HG02678 (cell line): Measurements from ENCODE around the gene DHFR.
"Not testable (repeated sequence)": the region's sequence is repeated elsewhere in the genome, so short reads cannot be mapped to it uniquely, and the experiment has no call there.

Experiments
- ATAC-seq: cut with Tn5 transposase; IDR thresholded peaks from one replicate; pipeline ENCODE4 v1.9.1; 2021; ENCODE audit warnings: mild to moderate bottlenecking, moderate library complexity; ENCODE audit not compliant: unreplicated experiment

The DHFR gene

GRCh38 chr5:80654391-80655230 lies at the start of gene DHFR, which contains the start of gene MSH3:
TSS of gene DHFR (minus strand) at chr5:80654983. CDS start at chr5:80654489, 494 bp downstream.
TSS of gene MSH3 (plus strand) at chr5:80654652. CDS start at chr5:80654728, 76 bp downstream.
- peak; percentile 60 for ATAC-seq

GRCh38 chr5:80704221-80704620 lies 49.4 kb upstream of the DHFR start:
- no peak for ATAC-seq

- no peak for ATAC-seq
These were observed 49.0 kb upstream of the DHFR start for GRCh38 chr5:80703747-80704146.

GRCh38 chr5:80703291-80703690 lies 48.5 kb upstream of the DHFR start:
- ATAC-seq = no peak

- ATAC-seq = no peak
These were observed 46.8 kb upstream of the DHFR start for GRCh38 chr5:80701597-80701996.

GRCh38 chr5:80698369-80698768 lies 43.6 kb upstream of the DHFR start:
- no peak for ATAC-seq

GRCh38 chr5:80697100-80697499 lies 42.3 kb upstream of the DHFR start:
- no peak for ATAC-seq

- no peak for ATAC-seq
These were observed 41.7 kb upstream of the DHFR start for GRCh38 chr5:80696450-80696849.

GRCh38 chr5:80695666-80696065 lies 40.9 kb upstream of the DHFR start:
- no peak for ATAC-seq

- ATAC-seq = no peak
These were observed 34.8 kb upstream of the DHFR start for GRCh38 chr5:80689627-80690026.

GRCh38 chr5:80688648-80689420 lies 34.1 kb upstream of the DHFR start:
- no peak for ATAC-seq

- ATAC-seq = no peak
These were observed 32.0 kb upstream of the DHFR start for GRCh38 chr5:80686757-80687156.

GRCh38 chr5:80676706-80677105 lies 21.9 kb upstream of the DHFR start:
- ATAC-seq = no peak

GRCh38 chr5:80672140-80672736 lies 17.5 kb upstream of the DHFR start:
- ATAC-seq = peak; percentile 35

GRCh38 chr5:80668016-80668969 lies 13.5 kb upstream of the DHFR start:
- peak; percentile 82 for ATAC-seq

GRCh38 chr5:80667384-80667783 lies 12.6 kb upstream of the DHFR start:
- no peak for ATAC-seq

- ATAC-seq = no peak
These were observed 10.3 kb upstream of the DHFR start for GRCh38 chr5:80665057-80665456.

- ATAC-seq = no peak
These were observed 7.3 kb upstream of the DHFR start for GRCh38 chr5:80662108-80662507.

GRCh38 chr5:80660661-80661060 lies 5.9 kb upstream of the DHFR start:
- not testable (repeated sequence) for ATAC-seq

- no peak for ATAC-seq
These were observed 4.3 kb upstream of the DHFR start for GRCh38 chr5:80659106-80659505.
